Right cardiac atrium (tissue), 5 donors: ENCODE data around the gene CALU. TPM values are rescaled to one million over a fixed set of nuclear protein-coding genes. Genes with fewer than 3 reads are reported as not detected.

Experiments used
- ATAC-seq, 2 donors: fragments of 200-7000 bp; cut with Tn5 transposase; one replicate each; pipeline versions ENCODE4 v1.8.0 to v1.9.1; 2020; ENCODE audit warnings: moderate library complexity in 2 of 2, mild to moderate bottlenecking in 1 of 2
- DNase-seq, 3 donors: peaks; one replicate each; pipeline ENCODE4 v3.0.0-alpha.2; 2020
- H3K27ac ChIP-seq: one replicate; pipeline ENCODE4 v1.5.1; 2013; ENCODE audit warnings: mild to moderate bottlenecking, low read length, control low read depth, moderate library complexity
- H3K27me3 ChIP-seq: one replicate; pipeline ENCODE4 v1.6.1; 2013; ENCODE audit not compliant: control insufficient read depth, insufficient read depth
- H3K4me1 ChIP-seq: one replicate; pipeline ENCODE4 v1.6.1; 2013; ENCODE audit warnings: low read length; ENCODE audit not compliant: control insufficient read depth, insufficient read depth
- H3K4me3 ChIP-seq: one replicate; pipeline ENCODE4 v1.5.1; 2013; ENCODE audit warnings: low read length, control low read depth
- H3K9me3 ChIP-seq: one replicate; pipeline ENCODE4 v1.6.1; 2013; ENCODE audit warnings: low read length; ENCODE audit not compliant: control insufficient read depth
- WGBS: extraction: QIAGEN DNeasy Blood & Tissue Kit; methylation state at CpG from one replicate; pipeline ENCODE4 v1.1.7; 2013; 5-methylcytosine and 5-hydroxymethylcytosine counted together
- intact Hi-C, 4 donors: fragments of 100-400 bp; cut with DNase I; formaldehyde crosslinking; loops; one replicate each; pipeline versions ENCODE4 v1.11.0 to v1.14.0; 2022 to 2023
- polyA plus RNA-seq: library from polyadenylated mRNA; stranded (reverse); fragments of 200-250 nt; gene quantifications from one replicate; pipeline ENCODE4 v1.2.3, GENCODE V29; 2013
- total RNA-seq, 4 donors: library from RNA; stranded (reverse); fragmentation: NEBNext Ultra II Directional; extraction: Animal tissue kit (Norgen Biotek cat#: 25700); gene quantifications; one replicate each; pipeline ENCODE4 v1.2.1, GENCODE V29; 2021
- donor health status: healthy with polysubstance abuse.
- donor health status: DM: no; HTN: yes; CAD: no.
- donor health status: DM: no; HTN: no; CAD: no.
- donor health status: DM: no; HTN: yes; CAD: no; lungs with severe emphysema.
- donor health status: DM: yes; HTN: yes; CAD: no.

Gene CALU
- total and polyA plus RNA-seq, 5 donors: 90.7 to 318 (median 202) TPM

DNA sequence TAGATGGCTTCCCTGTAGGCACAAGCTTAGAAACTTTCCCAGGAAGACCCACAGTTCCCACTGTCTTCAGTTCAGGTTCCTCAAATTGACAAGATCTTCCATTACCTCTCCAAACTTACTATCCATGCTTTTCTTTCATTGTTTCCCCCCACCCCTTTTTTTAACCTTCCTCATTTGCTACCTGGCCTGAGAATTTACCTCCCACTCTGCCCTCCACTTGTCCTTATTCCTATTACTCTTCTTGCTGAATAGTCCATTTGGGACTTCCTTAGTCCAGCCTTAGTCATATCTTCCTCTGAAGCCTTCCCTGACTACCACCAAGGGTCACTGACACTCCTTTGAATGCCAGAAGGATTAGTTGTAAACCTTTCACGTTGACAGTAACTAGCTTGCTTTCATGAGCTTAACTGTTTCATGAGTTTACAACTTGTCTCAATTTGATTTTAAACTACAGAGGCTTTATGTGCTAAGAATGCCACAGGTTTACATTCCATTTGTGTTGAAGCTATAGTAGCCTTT lies 1.2 kb upstream of the CALU start:
- DNase-seq (no peak), ATAC-seq (no peak)
- Histone ChIP-seq H3K9me3 (no peaks in the 10 kb centered on the region), H3K4me1 (no peaks in the 10 kb centered on the region), H3K27me3 (no peaks in the 10 kb centered on the region), H3K27ac (no peak overlapping the region), H3K4me3 (no peak overlapping the region)
- intact Hi-C loops: no loop called here
- 23% methylated on average over 1 of the region's 1 CpG for WGBS

DNA sequence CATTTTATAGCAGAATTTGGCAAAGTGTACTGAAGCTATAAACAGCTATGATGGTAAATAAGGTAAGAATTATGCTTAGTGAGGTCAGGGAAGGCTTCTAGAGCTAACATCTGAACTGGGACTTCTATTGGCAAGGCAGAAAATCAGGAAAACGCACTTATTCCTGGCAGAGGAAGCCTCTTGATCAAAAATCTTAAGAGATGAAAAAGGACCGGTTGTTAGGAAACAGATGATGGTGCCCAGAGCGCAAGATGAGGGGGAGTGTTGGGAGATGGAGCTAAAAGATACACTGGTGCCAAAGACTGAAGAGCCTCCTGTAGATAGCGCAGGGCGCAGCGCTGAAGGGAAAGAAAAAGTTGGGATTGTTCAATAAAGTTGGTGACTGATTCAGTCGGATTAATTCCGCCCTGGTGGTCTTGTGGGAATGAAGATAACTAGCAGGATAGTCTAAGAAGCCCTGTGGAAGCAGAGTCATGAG lies 550 bp upstream of the CALU start:
- WGBS: under 1% methylated on average over 8 of the region's 8 CpGs
- no peaks in the 10 kb centered on the region for H3K27me3 ChIP-seq
- peak overlapping the region; percentile 91 for H3K4me3 ChIP-seq
- ATAC-seq (peak; percentile 13 to 44), DNase-seq (no peak)
- H3K27ac ChIP-seq: peak overlapping the region; percentile 85
- intact Hi-C loops: no loop called here
- no peaks in the 10 kb centered on the region for H3K9me3 ChIP-seq
- H3K4me1 ChIP-seq: peaks cover 3% of the 10 kb centered on the region

DNA sequence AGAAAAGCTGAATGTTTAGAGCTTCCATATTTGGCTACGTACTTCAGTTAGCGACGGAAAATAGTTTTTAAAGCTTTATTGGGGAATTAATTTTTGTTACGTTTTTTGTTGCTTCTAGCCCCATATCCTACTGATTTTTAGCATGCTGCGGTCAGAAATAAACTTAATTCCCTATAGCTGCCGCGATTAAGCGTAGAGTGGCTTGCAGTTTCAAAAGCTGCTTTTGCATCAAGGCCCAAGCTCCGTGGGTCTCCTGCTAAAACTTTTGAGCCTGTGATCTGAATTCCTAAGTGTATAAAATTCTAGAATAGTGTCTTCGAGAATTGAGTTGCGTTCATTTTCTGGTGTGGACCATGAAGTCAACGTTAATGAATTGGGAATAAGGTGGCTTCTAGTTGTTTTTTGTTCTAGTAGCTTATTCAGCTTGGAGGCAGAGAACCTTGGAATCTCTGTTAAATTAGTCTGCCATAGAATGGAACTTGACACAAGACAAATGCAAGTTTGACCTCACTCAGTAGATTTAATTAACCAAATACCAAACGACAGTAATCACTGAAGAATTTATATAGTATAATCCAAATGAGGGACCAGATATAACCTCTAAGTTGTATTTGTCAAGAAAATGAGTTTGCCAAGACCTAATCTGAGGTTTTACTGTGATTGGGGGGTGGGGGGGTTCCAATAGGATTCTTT lies 977 bp downstream of the CALU start:
- H3K9me3 ChIP-seq: no peaks in the 10 kb centered on the region
- peak overlapping the region; percentile 98 for H3K27ac ChIP-seq
- no peak for DNase-seq
- WGBS: 5% methylated on average over 13 of the region's 13 CpGs
- no peaks in the 10 kb centered on the region for H3K27me3 ChIP-seq
- H3K4me1 ChIP-seq: peaks cover 5% of the 10 kb centered on the region
- peak overlapping the region; percentile 91 for H3K4me3 ChIP-seq
- ATAC-seq: no peak
- intact Hi-C loops: no loop called here

DNA sequence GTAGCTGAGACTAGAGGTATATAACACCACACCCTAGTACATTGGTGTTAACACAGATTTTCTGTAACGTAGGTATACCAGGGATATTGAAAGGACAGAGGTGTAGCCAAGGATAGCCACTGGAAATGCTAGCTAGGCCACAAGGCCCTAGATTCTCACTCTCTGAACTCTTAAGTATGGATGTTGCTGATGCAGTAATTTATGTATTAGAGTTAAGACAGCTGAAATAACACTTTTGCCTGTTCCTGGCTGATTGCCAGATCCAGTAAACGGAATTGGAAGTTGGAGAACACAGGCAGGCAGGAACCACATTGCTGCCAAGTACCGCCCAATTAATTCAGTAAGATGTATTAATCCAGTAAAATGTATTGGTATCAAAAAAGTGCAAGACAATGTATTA lies 1.8 kb downstream of the CALU start:
- intact Hi-C loops: no loop called here
- 23% methylated on average over 3 of the region's 3 CpGs for WGBS
- Histone ChIP-seq H3K4me1 (peaks cover 5% of the 10 kb centered on the region), H3K27ac (peak overlapping the region; percentile 61), H3K4me3 (peak overlapping the region; percentile 91), H3K9me3 (no peaks in the 10 kb centered on the region), H3K27me3 (no peaks in the 10 kb centered on the region)
- DNase-seq (peak in 1 of 3 donors; percentile 46), ATAC-seq (no peak)

DNA sequence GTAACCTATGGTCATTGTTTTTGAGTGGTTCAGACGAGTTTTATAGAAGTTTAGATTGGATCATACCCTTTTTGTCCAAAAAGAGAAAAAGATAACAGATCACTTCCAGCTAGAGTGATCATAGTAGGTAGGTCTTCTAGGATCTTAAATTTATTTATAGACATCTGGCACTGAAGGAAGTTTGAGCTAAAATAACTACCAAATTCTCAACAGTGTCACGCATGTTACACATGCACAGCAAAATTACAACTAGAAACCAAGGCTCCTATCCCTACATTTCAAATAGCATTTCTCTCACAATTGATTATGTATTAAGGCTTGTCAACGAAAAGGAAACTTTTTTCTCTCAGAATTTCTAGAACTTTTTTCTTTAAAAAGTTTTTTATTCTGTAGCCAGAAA lies 2.3 kb downstream of the CALU start:
- Histone ChIP-seq H3K4me3 (no peak overlapping the region), H3K9me3 (no peaks in the 10 kb centered on the region), H3K4me1 (peaks cover 5% of the 10 kb centered on the region), H3K27me3 (no peaks in the 10 kb centered on the region), H3K27ac (no peak overlapping the region)
- intact Hi-C loops: no loop called here
- ATAC-seq (no peak), DNase-seq (no peak)
- 31% methylated on average over 3 of the region's 3 CpGs for WGBS

DNA sequence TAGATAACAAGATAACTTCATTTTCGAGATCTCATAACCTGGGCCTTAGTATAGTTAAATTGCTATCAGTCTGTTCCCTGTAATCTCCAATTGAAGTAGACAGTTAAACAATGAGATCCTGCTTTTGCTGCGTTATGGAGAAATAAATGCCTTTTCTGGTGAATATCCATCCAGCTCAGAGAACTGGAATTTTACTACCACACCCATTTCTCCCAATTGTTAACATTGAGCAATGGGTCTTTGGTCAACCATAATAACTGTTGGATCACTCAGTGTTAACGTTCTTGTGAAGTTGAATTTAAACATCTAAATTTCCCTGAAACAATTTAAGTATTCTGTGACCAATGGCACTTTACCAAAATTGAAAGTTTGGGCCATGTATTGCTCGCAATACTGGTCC lies 3.0 kb downstream of the CALU start:
- intact Hi-C loops: no loop called here
- H3K4me1 ChIP-seq: peaks cover 5% of the 10 kb centered on the region
- DNase-seq: no peak
- no peak overlapping the region for H3K4me3 ChIP-seq
- no peaks in the 10 kb centered on the region for H3K27me3 ChIP-seq
- H3K27ac ChIP-seq: no peak overlapping the region
- 39% methylated on average over 4 of the region's 4 CpGs for WGBS
- ATAC-seq: no peak
- H3K9me3 ChIP-seq: no peaks in the 10 kb centered on the region

DNA sequence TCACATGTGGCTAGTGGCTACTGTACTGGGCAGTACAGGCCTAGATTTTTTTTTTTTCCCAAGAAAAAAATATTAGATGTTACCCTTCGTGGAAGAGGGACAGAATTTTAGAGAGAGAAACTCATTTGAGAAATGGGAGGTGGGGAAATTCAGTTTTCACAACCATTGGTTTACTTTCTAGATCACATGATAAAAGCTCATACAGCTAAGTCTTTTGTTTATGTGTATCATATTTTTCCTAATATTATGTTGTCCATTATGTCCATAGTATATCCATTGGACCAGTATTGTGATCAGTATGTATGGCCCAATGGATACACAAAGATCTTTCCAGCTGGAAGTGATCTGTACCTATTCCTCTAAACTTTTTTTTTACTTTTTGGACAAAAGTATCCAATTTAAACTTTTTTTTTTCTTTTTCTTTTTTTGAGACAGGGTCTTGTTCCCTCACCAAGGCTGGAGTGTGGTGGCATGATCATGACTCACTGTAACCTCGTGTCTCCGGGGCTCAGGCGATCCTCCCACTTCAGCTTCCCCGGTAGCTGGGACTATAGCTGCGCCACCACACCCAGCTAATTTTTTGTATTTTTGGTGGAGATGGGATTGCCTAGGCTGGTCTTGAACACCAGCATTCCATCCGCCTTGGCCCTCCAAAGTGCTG lies 4.1 kb downstream of the CALU start:
- no peak for ATAC-seq
- H3K27me3 ChIP-seq: no peaks in the 10 kb centered on the region
- no peak for DNase-seq
- 88% methylated on average over 7 of the region's 7 CpGs for WGBS
- H3K27ac ChIP-seq: no peak overlapping the region
- no peaks in the 10 kb centered on the region for H3K9me3 ChIP-seq
- H3K4me3 ChIP-seq: no peak overlapping the region
- H3K4me1 ChIP-seq: peaks cover 5% of the 10 kb centered on the region
- intact Hi-C loops: no loop called here

DNA sequence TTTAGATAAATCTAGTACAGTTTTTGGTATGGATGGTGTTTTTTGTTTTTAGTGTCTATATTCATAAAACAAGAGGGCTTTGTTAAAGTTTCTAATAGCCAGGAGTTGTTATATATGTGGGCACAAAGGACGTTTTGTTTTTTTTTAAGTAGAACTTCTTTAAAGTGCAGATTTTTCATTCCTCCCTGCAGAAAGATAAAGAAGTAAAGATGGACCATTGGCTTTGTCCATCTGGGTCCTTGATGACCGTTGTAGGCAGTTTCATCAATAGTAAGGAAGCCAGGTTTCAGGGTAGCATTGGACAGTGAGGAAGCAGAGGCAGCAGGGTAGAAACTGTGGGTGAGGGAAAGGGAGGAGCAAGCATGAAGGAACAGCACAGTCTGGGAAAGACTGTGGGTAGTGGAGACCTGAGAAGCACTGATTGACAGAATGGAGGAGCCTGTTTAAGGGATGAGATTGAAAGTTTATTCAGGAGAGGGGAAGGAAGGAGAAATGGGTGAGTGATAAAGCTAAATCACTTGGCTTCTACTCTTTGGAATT lies 5.3 kb downstream of the CALU start:
- intact Hi-C loops: no loop called here
- ATAC-seq (no peak), DNase-seq (no peak)
- no peak overlapping the region for H3K4me3 ChIP-seq
- H3K4me1 ChIP-seq: peaks cover 5% of the 10 kb centered on the region
- H3K27ac ChIP-seq: no peak overlapping the region
- 39% methylated on average over 2 of the region's 2 CpGs for WGBS
- H3K9me3 ChIP-seq: no peaks in the 10 kb centered on the region
- no peaks in the 10 kb centered on the region for H3K27me3 ChIP-seq

DNA sequence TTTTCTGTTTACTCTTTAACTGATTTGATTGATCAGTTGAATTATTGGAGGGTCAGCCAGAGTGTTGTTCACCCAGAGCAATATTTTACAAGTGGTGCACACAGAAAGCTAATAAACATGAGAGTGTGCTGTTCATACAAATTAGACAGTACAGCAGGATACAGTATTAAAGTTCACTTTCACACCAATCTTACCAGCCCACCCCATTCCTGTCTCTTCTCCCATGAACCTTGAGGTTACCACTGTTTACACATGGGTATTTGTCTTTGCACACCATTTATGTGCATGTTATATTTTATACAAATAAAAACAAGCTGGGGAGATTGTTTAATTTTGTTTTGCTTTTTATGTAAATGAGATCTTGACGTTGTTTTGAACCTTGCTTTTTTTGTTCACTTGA lies 6.5 kb downstream of the CALU start:
- Histone ChIP-seq H3K27ac (no peak overlapping the region), H3K4me3 (no peak overlapping the region), H3K9me3 (no peaks in the 10 kb centered on the region), H3K27me3 (no peaks in the 10 kb centered on the region), H3K4me1 (peaks cover 5% of the 10 kb centered on the region)
- ATAC-seq (no peak), DNase-seq (no peak)
- 81% methylated on average over 1 of the region's 1 CpG for WGBS
- intact Hi-C loops: no loop called here

DNA sequence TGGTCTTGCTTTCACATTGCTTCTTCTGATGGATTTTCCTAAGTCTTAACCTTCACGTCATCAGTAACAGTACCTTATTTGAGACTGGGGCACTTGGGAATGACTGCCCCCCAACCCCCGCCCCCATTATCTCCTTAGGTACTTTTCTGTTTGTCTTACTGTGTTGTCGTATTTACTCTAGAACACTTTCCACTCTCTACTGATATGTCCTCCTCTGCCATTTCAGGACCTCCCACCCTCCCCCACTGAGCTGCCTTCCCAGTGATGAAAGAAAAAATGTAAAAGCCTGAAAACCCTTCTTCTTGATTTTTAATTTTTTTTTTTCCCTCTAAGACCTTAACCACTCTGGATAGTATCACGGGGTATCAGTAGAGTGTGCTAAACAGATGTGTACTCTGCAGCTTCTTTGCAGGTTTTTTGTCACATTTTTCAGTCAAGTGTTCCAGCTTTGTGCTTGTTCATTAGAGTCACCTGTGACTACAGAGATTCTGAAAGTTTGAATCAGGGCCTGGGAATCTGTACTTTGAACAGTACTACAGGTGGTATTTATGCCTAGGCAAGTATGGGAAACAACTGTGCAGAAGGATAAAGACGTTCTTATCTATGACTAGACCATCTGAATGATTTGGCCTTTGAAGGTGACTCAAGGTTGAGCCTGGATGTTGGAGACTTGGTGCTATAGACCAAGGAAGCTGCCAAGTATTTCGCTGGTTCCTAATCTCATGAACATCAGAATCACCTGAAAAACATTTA lies 8.3 kb downstream of the CALU start:
- H3K4me1 ChIP-seq: peaks cover 5% of the 10 kb centered on the region
- H3K27me3 ChIP-seq: no peaks in the 10 kb centered on the region
- H3K9me3 ChIP-seq: no peaks in the 10 kb centered on the region
- 79% methylated on average over 6 of the region's 6 CpGs for WGBS
- DNase-seq (no peak), ATAC-seq (no peak)
- no peak overlapping the region for H3K27ac ChIP-seq
- intact Hi-C loops: no loop called here
- H3K4me3 ChIP-seq: no peak overlapping the region

DNA sequence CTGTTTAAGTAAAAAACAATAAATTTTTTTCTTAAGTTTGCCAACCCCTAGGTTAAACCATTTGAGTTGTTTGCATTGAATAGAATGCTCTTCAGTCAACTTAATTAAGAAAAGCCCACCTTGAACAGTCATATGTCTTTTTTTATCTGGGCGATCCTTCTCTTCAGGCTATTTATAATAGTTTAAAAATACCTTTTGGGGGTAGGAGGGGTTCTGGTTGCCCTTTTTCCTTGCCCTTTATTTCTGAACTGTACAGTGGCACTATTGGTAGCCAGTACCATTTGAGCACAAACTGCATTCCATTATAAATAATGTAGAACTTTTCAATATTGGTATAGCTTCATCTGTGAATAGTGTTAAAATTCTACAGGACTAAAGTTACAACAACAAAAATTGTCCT lies 13.1 kb downstream of the CALU start:
- Histone ChIP-seq H3K27me3 (no peaks in the 10 kb centered on the region), H3K27ac (no peak overlapping the region), H3K9me3 (no peaks in the 10 kb centered on the region), H3K4me3 (no peak overlapping the region), H3K4me1 (peaks cover 2% of the 10 kb centered on the region)
- intact Hi-C loops: no loop called here
- 73% methylated on average over 1 of the region's 1 CpG for WGBS
- ATAC-seq: no peak
- no peak for DNase-seq
